ENCODE results near the gene ATG2B.

Gene ATG2B

GRCh38 chr14:96362965-96363750 lies at the start of gene ATG2B, which contains the start of gene GSKIP:
TSS of gene ATG2B (minus strand) at chr14:96363341. CDS start at chr14:96362976, 365 bp downstream.
TSS of gene GSKIP (plus strand) at chr14:96363526. CDS start at chr14:96382248, 18,722 bp downstream.
- DNase-seq (ENCODE audit: low spot score): peak; percentile 97

GRCh38 chr14:96410119-96410518 lies 47.0 kb upstream of the ATG2B start:
- DNase-seq (ENCODE audit: low spot score): no peak

- no peak for DNase-seq (ENCODE audit: low spot score)
These were observed 46.6 kb upstream of the ATG2B start for GRCh38 chr14:96409701-96410100.

GRCh38 chr14:96408608-96409007 lies 45.5 kb upstream of the ATG2B start:
- DNase-seq (ENCODE audit: low spot score): no peak

- no peak for DNase-seq (ENCODE audit: low spot score)
These were observed 44.9 kb upstream of the ATG2B start for GRCh38 chr14:96407935-96408570.

- no peak for DNase-seq (ENCODE audit: low spot score)
These were observed 42.5 kb upstream of the ATG2B start for GRCh38 chr14:96405677-96406076.

GRCh38 chr14:96403409-96403808 lies 40.3 kb upstream of the ATG2B start:
- no peak for DNase-seq (ENCODE audit: low spot score)

GRCh38 chr14:96400495-96400894 lies 37.4 kb upstream of the ATG2B start:
- DNase-seq (ENCODE audit: low spot score): no peak

GRCh38 chr14:96399405-96399804 lies 36.3 kb upstream of the ATG2B start:
- DNase-seq (ENCODE audit: low spot score): no peak

- DNase-seq (ENCODE audit: low spot score): no peak
These were observed 35.8 kb upstream of the ATG2B start for GRCh38 chr14:96398921-96399320.

GRCh38 chr14:96398432-96398831 lies 35.3 kb upstream of the ATG2B start:
- no peak for DNase-seq (ENCODE audit: low spot score)

- DNase-seq (ENCODE audit: low spot score): no peak
These were observed 31.1 kb upstream of the ATG2B start for GRCh38 chr14:96394047-96394815.

- DNase-seq (ENCODE audit: low spot score): no peak
These were observed 30.0 kb upstream of the ATG2B start for GRCh38 chr14:96393071-96393691.

GRCh38 chr14:96391293-96392118 lies 28.4 kb upstream of the ATG2B start:
- peak; percentile 100 for DNase-seq (ENCODE audit: low spot score)

GRCh38 chr14:96390965-96391292 lies 27.8 kb upstream of the ATG2B start:
- DNase-seq (ENCODE audit: low spot score): no peak

GRCh38 chr14:96385385-96385784 lies 22.2 kb upstream of the ATG2B start:
- DNase-seq (ENCODE audit: low spot score): no peak

GRCh38 chr14:96384740-96385139 lies 21.6 kb upstream of the ATG2B start:
- no peak for DNase-seq (ENCODE audit: low spot score)

GRCh38 chr14:96384053-96384452 lies 20.9 kb upstream of the ATG2B start:
- DNase-seq (ENCODE audit: low spot score): no peak

- DNase-seq (ENCODE audit: low spot score): no peak
These were observed 20.3 kb upstream of the ATG2B start for GRCh38 chr14:96383445-96383844.

- no peak for DNase-seq (ENCODE audit: low spot score)
These were observed 17.6 kb upstream of the ATG2B start for GRCh38 chr14:96380735-96381134.

GRCh38 chr14:96376093-96376492 lies 13.0 kb upstream of the ATG2B start:
- DNase-seq (ENCODE audit: low spot score): no peak

GRCh38 chr14:96373538-96373937 lies 10.4 kb upstream of the ATG2B start:
- DNase-seq (ENCODE audit: low spot score): no peak

All from D341Med (cell line).